Lower leg skin (tissue), 3 donors: Measurements from ENCODE around the gene PDE4A.

ENCODE experiments used
- POLR2A ChIP-seq, 2 donors: fragments of 450-650 bp; IDR thresholded peaks; one replicate each; pipeline ENCODE4 v1.6.1; 2016 to 2017; ENCODE audit warnings: antibody characterized with exemption in 2 of 2, mild to moderate bottlenecking in 1 of 2, moderate library complexity in 1 of 2
- TF ChIP-seq, protein P1 (sequence below), 3 donors: fragments of 450-650 bp; IDR thresholded peaks; one replicate each; pipeline ENCODE4 v1.5.1; 2016; ENCODE audit warnings: antibody characterized with exemption in 3 of 3, mild to moderate bottlenecking in 3 of 3, moderate library complexity in 2 of 3

DNA sequence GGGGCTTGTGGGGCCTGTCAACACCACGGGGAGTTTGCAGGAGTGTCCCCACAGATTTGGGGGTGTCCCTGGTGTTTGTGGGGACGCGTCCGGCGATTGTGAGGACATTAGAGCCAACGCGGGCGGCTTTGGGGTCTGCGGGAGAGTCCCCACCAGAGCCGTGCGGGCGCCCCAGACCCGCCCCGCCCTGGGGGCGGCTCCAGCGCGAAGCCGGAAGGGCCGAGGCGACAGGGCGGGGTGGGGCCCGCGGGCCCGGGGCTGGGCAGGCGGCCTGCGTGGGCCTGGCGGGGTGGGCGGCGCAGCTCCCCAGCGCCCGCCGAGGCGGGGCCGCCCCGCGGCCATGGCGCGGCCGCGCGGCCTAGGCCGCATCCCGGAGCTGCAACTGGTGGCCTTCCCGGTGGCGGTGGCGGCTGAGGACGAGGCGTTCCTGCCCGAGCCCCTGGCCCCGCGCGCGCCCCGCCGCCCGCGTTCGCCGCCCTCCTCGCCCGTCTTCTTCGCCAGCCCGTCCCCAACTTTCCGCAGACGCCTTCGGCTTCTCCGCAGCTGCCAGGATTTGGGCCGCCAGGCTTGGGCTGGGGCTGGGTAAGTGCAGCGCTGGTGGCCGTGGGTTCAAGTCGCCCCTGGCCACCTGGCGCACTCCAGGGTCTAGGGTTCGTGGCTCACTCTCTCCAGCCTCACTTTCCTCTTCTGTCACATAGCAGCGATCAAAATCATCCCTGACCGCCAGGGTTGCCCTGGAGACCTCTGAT lies 10.3 kb downstream of the PDE4A start:
- TF ChIP-seq, protein P1, sequence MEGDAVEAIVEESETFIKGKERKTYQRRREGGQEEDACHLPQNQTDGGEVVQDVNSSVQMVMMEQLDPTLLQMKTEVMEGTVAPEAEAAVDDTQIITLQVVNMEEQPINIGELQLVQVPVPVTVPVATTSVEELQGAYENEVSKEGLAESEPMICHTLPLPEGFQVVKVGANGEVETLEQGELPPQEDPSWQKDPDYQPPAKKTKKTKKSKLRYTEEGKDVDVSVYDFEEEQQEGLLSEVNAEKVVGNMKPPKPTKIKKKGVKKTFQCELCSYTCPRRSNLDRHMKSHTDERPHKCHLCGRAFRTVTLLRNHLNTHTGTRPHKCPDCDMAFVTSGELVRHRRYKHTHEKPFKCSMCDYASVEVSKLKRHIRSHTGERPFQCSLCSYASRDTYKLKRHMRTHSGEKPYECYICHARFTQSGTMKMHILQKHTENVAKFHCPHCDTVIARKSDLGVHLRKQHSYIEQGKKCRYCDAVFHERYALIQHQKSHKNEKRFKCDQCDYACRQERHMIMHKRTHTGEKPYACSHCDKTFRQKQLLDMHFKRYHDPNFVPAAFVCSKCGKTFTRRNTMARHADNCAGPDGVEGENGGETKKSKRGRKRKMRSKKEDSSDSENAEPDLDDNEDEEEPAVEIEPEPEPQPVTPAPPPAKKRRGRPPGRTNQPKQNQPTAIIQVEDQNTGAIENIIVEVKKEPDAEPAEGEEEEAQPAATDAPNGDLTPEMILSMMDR (IDR thresholded peaks at IDR 0.05) = no peak
- no peak for TF ChIP-seq POLR2A (IDR thresholded peaks at IDR 0.05)
